GM23338 (cell line): ENCODE data around the gene ZKSCAN8. TPM values are rescaled to one million over a fixed set of nuclear protein-coding genes. Genes with fewer than 3 reads are reported as not detected.

ENCODE experiments used
- ATAC-seq: fragments of 200-7000 bp; cut with Tn5 transposase; 3 replicates; pipeline ENCODE4 v1.9.1; 2020
- DNase-seq: peaks from one replicate; pipeline ENCODE4 v3.0.0-alpha.2; 2015; ENCODE audit warnings: low spot score
- H2AFZ ChIP-seq: fragments of 200-600 bp; sonication (generic); 2 replicates; pipeline ENCODE4 v1.8.0; 2016; ENCODE audit warnings: antibody characterized with exemption, mild to moderate bottlenecking, moderate library complexity
- H3F3A ChIP-seq: fragments of 200-600 bp; sonication (generic); replicated peaks from 2 replicates; pipeline ENCODE4 v1.8.0; 2017; ENCODE audit warnings: antibody characterized with exemption, mixed run types, low read depth
- H3K27ac ChIP-seq: fragments of 200-600 bp; sonication (generic); 2 replicates; pipeline ENCODE4 v1.6.1; 2016; ENCODE audit warnings: low read depth
- H3K27me3 ChIP-seq: fragments of 200-600 bp; sonication (generic); 2 replicates; pipeline ENCODE4 v1.8.0; 2016; ENCODE audit warnings: mild to moderate bottlenecking, mixed run types, moderate library complexity; ENCODE audit not compliant: insufficient read depth
- H3K36me3 ChIP-seq: fragments of 200-600 bp; sonication (generic); 2 replicates; pipeline ENCODE4 v1.8.0; 2016; ENCODE audit warnings: mild to moderate bottlenecking; ENCODE audit not compliant: insufficient read depth
- H3K4me1 ChIP-seq: fragments of 200-600 bp; sonication (generic); 2 replicates; pipeline ENCODE4 v1.8.0; 2016; ENCODE audit warnings: mild to moderate bottlenecking, moderate library complexity; ENCODE audit not compliant: insufficient read depth
- H3K4me2 ChIP-seq: fragments of 200-600 bp; sonication (generic); 2 replicates; pipeline ENCODE4 v1.7.1; 2017; ENCODE audit warnings: mixed run types
- H3K4me3 ChIP-seq: fragments of 200-600 bp; sonication (generic); 2 replicates; pipeline ENCODE4 v1.6.1; 2016; ENCODE audit warnings: mixed run types
- H3K79me2 ChIP-seq: fragments of 200-600 bp; sonication (generic); replicated peaks from 2 replicates; pipeline ENCODE4 v1.8.0; 2017; ENCODE audit warnings: mild to moderate bottlenecking; ENCODE audit not compliant: insufficient read depth
- H3K9me2 ChIP-seq: fragments of 200-600 bp; sonication (generic); 2 replicates; pipeline ENCODE4 v1.8.0; 2017; ENCODE audit not compliant: insufficient read depth
- H4K20me1 ChIP-seq: fragments of 200-600 bp; sonication (generic); replicated peaks from 2 replicates; pipeline ENCODE4 v1.8.0; 2017; ENCODE audit warnings: mild to moderate bottlenecking; ENCODE audit not compliant: insufficient read depth
- H3K27ac Mint-ChIP-seq: 2 replicates; pipeline ENCODE4 v1.8.0; 2020; ENCODE audit warnings: inconsistent platforms, mild to moderate bottlenecking, moderate library complexity, mixed read lengths
- H3K27me3 Mint-ChIP-seq: 3 replicates; pipeline ENCODE4 v1.8.0; 2022; ENCODE audit warnings: low read depth, mild to moderate bottlenecking, moderate library complexity, mixed read lengths, inconsistent platforms; ENCODE audit not compliant: insufficient read depth, poor library complexity
- H3K36me3 Mint-ChIP-seq: 3 replicates; pipeline ENCODE4 v1.8.0; 2021; ENCODE audit warnings: low read depth, mild to moderate bottlenecking, inconsistent platforms, moderate library complexity, mixed read lengths
- H3K4me1 Mint-ChIP-seq: 3 replicates; pipeline ENCODE4 v1.8.0; 2020; ENCODE audit warnings: mild to moderate bottlenecking, inconsistent platforms, mixed read lengths
- H3K4me3 Mint-ChIP-seq: 3 replicates; pipeline ENCODE4 v1.8.0; 2021; ENCODE audit warnings: moderate library complexity, mild to moderate bottlenecking, inconsistent platforms, mixed read lengths
- H3K9me3 Mint-ChIP-seq: 3 replicates; pipeline ENCODE4 v1.8.0; 2020; ENCODE audit warnings: moderate library complexity, mild to moderate bottlenecking, inconsistent platforms, mixed read lengths
- CREB1 ChIP-seq: fragments of 250-450 bp; sonication (Bioruptor Pico); IDR thresholded peaks from 2 replicates; pipeline ENCODE4 v1.5.0; 2020; ENCODE audit warnings: low read depth, mild to moderate bottlenecking, moderate library complexity
- CTCF ChIP-seq, 2 experiments: fragments of 200-600 bp in 1 of 2; sonication (generic) in 1 of 2; conservative IDR thresholded peaks; 2 replicates each; pipeline versions ENCODE4 v1.5.1 to v1.6.1; 2016 to 2017; ENCODE audit warnings: antibody characterized with exemption in 2 of 2, low read depth in 2 of 2, mild to moderate bottlenecking in 2 of 2, moderate library complexity in 1 of 2
- EZH2 ChIP-seq: fragments of 200-600 bp; sonication (generic); IDR thresholded peaks from one replicate; pipeline ENCODE4 v1.8.0; 2017; ENCODE audit warnings: antibody characterized with exemption, mild to moderate bottlenecking, low read depth; ENCODE audit not compliant: unreplicated experiment
- EZH2phosphoT487 ChIP-seq: fragments of 200-600 bp; sonication (generic); IDR thresholded peaks from one replicate; pipeline ENCODE4 v1.8.1; 2018; ENCODE audit warnings: antibody characterized with exemption; ENCODE audit not compliant: unreplicated experiment
- JUNB ChIP-seq: IDR thresholded peaks from one replicate; pipeline ENCODE4 v1.6.1; 2016; ENCODE audit warnings: antibody characterized with exemption; ENCODE audit not compliant: unreplicated experiment
- NANOG ChIP-seq: IDR thresholded peaks from 2 replicates; pipeline ENCODE4 v1.6.1; 2016; ENCODE audit warnings: antibody characterized with exemption, borderline replicate concordance
- POLR2AphosphoS5 ChIP-seq: IDR thresholded peaks from 2 replicates; pipeline ENCODE4 v1.6.1; 2016; ENCODE audit warnings: antibody characterized with exemption, low read depth
- REST ChIP-seq: IDR thresholded peaks from one replicate; pipeline ENCODE4 v1.6.1; 2018; ENCODE audit warnings: antibody characterized with exemption; ENCODE audit not compliant: unreplicated experiment
- STAT1 ChIP-seq: IDR thresholded peaks from one replicate; pipeline ENCODE4 v1.6.1; 2016; ENCODE audit warnings: antibody characterized with exemption; ENCODE audit not compliant: unreplicated experiment
- ZNF114 ChIP-seq: fragments of 250-450 bp; sonication (Bioruptor Pico); IDR thresholded peaks from 2 replicates; pipeline ENCODE4 v1.5.0; 2020; ENCODE audit warnings: mild to moderate bottlenecking, moderate library complexity
- ZNF331 ChIP-seq: fragments of 250-450 bp; sonication (Bioruptor Pico); IDR thresholded peaks from 2 replicates; pipeline ENCODE4 v1.5.0; 2020; ENCODE audit warnings: low read depth, mild to moderate bottlenecking, moderate library complexity
- ZNF462 ChIP-seq: fragments of 250-450 bp; sonication (Bioruptor Pico); IDR thresholded peaks from 2 replicates; pipeline ENCODE4 v1.5.0; 2020; ENCODE audit warnings: mild to moderate bottlenecking, moderate library complexity
- polyA plus RNA-seq: library from polyadenylated mRNA; unstranded; fragments of >200 nt; fragmentation: Nextera tagmentation; extraction: Ambion mirVana; gene quantifications from 2 replicates; pipeline ENCODE4 v1.2.1, GENCODE V29; 2016
- total RNA-seq: library from RNA; depleted of rRNA; stranded (reverse); fragments of >200 nt; shearing (Covaris generic); gene quantifications from 2 replicates; pipeline ENCODE4 v1.2.3, GENCODE V29; 2014
- TF ChIP-seq, protein P1 (sequence below): IDR thresholded peaks from 2 replicates; pipeline ENCODE4 v1.6.1; 2016; ENCODE audit warnings: antibody characterized with exemption

The ZKSCAN8 gene
- total and polyA plus RNA-seq, 2 experiments from 2014 or later = 4.2 to 22.6 TPM

- DNase-seq (no peak), ATAC-seq (no peak)
- Mint-ChIP-seq H3K4me1 (no peaks in the 10 kb centered on the region), H3K36me3 (no peaks in the 10 kb centered on the region), H3K27ac (no peak overlapping the region), H3K27me3 (peaks cover 6% of the 10 kb centered on the region), H3K9me3 (no peaks in the 10 kb centered on the region), H3K4me3 (no peak overlapping the region)
- Histone ChIP-seq H3K36me3 (no peaks in the 10 kb centered on the region), H3K27me3 (peaks cover 29% of the 10 kb centered on the region; the same call in 1 of the 2 replicates), H4K20me1 (no peaks in the 10 kb centered on the region), H3K4me1 (no peaks in the 10 kb centered on the region), H3K4me3 (no peak overlapping the region), H3K27ac (no peak overlapping the region), H3F3A (no peaks in the 10 kb centered on the region), H3K79me2 (no peaks in the 10 kb centered on the region), H3K9me2 (no peaks in the 10 kb centered on the region), H3K4me2 (no peak overlapping the region), H2AFZ (no peak overlapping the region)
- TF ChIP-seq NANOG (no peak), CTCF (conservative IDR thresholded peaks at IDR 0.05; ENCODE audit: low read depth in 2 of 2) (no peak), POLR2AphosphoS5 (no peak), EZH2phosphoT487 (no peak), ZNF462 (CRISPR knock-in tag) (no peak), ZNF114 (CRISPR knock-in tag) (no peak), CREB1 (CRISPR knock-in tag) (no peak), ZNF331 (CRISPR knock-in tag) (no peak), REST (no peak), JUNB (no peak), EZH2 (no peak), STAT1 (no peak)
- TF ChIP-seq, protein P1, sequence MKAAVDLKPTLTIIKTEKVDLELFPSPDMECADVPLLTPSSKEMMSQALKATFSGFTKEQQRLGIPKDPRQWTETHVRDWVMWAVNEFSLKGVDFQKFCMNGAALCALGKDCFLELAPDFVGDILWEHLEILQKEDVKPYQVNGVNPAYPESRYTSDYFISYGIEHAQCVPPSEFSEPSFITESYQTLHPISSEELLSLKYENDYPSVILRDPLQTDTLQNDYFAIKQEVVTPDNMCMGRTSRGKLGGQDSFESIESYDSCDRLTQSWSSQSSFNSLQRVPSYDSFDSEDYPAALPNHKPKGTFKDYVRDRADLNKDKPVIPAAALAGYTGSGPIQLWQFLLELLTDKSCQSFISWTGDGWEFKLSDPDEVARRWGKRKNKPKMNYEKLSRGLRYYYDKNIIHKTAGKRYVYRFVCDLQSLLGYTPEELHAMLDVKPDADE = no peak
These were observed 34.2 kb upstream of the ZKSCAN8 start for GRCh38 chr6:28107506-28107905.
